ENCODE results near the gene GNG12.

GNG12 gene

DNA sequence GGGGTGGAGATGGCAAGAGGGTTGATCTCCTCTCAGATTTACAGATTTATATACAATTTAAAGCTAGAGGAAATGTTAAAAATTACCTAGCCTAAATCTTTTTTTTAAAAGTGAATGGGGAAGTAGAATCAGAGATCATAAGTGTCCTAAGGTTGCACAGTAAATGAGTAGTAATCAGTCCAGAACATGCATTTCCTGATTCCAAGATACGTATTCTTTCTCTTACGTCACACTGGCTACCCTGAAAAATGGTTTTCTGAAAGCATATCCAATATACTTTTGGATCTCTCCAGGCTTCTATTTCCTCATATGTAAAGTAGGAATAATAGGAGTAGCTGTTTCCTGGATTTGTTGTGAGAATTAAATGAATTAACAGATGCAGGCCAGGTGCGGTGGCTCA, 136.6 kb downstream of the GNG12 start:
- DNase-seq, result no peak

DNA sequence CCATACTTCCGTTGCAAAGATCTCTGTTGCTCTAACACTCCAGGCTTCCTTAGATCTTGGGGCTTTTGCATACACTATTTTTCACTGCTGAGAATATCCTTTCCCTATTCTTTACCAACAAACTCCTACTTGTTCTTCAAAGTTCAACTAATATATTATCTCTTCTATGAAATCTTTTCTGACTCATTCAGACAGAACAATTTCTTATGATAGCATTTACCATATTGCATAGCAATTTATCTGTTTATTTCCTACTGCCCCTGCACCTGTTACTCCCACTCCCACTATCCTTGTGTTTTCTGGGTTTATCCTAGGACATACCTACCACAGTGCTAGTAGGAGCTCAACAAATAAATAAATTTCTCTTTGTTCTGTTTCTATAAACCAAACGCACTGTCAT, 137.3 kb downstream of the GNG12 start:
- DNase-seq, result no peak

DNA sequence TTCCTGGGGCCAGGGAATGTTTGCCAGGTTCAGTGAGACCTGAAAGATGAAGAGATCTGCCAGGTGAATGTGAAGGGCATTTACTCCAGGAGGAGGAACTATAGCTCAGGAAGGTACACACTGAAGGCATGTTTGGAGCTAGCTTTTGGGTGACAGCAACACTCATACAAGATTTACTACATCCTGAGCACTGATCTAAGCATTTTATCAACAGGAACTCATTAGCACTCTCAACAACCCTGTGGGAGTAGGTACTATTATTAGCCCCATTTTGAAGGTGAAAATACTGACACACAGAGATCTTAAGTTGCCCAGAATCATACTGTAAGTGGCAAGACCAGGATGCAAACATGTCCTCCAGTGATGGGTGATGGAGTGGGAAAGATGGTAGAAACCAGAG, 141.6 kb downstream of the GNG12 start:
- DNase-seq, result no peak

DNA sequence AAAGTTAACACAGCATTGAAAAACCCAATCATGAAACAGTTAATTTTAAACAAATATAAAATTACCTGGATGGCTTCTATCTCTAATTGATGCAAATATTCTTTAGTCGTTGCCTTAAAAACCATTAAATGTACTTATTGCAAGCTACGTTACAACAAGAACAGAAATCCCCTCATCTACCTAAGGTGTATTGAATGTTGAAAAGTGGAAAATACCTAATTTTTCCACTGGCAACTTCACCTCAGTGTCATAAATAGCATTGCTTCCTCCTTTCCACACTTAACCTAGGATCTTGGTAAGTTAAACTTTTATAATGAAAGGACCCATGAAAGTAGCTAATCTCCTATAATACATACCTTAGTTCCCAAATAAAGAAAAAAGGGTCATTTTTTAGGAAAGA, 142.9 kb downstream of the GNG12 start:
- DNase-seq, result no peak

DNA sequence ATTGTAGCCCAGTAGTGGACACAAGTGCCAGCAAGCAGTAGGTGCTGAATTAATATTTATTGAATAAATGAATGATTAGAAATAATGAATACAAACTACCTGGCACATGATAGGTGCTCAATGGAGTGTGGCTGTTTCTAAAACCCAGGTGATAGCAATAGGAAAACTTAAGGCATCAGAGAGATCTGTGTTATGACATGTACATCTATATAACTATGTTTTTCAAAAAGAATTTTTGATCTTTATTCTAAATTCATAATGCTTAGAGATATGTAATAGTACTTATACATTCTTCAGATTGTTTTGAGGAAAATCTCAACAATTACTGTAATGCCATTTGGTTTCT, 143.3 kb downstream of the GNG12 start:
- no peak for DNase-seq

DNA sequence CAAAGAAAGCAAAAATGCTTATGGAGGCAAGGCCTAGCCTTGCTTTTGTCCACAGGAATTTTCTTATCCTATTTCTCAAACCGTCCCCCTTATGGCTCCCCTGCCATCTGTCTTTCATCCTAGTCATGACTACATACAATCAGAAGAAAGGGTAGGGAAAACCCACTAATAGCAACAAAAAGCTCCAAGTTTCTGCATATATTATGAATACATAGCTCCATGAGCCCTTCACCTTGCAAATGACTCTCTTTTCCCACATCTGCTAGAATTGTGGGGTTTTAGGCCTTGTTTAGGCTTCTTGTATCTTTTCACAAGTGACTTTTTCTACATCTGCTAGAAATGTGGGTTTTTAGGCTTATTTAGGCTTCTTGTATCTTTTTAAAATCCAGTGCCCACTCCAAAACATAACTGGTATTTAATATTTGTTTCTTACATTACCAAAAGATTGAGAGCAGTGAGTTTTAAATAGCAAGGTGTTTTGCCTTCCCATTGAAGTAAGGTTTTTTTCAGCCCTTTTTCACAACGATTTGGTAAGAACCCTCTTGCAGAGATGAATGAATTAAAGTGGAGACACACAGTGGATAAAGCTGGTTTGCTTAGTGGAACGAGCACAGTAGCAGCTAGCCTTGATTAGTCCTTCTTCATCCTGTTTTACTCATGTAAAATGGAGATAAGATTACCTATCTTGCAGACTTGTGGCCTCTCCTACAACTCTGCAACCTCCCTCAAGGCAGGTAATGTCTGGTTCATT, 143.8 kb downstream of the GNG12 start:
- no peak for DNase-seq

DNA sequence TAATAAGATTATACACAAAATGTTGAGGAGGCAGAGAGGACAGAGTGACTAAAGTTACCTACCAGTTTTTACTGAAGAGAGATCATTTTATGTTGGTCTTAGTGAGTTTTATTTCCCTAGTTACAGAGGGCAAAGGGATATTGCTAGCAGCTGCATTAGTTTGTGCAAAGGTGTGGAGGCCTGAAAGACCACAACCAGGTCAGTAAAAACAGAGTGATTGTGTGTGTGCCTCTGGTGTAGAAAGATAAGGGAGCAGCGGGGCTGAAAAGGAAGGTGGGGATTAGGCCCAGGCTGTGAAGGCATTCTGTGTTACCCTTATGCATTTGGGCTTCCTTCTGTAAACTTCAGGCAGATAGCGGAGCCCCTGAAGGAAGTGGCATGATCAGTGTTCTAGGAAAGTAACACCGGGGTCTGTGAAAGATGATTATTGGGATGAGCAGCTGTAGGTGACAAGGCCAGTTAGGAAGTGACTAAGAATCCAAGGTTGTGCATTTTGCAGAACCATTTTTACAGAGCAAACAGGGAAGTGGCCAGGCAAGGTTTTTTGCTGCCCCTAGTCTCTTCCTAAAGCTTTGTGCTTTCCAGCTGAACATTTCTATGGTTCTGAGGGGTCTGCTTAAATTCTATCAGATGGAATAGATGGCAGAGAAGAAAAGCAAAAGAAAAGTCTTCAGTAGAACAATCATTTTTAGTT, 144.6 kb downstream of the GNG12 start:
- DNase-seq, result no peak

DNA sequence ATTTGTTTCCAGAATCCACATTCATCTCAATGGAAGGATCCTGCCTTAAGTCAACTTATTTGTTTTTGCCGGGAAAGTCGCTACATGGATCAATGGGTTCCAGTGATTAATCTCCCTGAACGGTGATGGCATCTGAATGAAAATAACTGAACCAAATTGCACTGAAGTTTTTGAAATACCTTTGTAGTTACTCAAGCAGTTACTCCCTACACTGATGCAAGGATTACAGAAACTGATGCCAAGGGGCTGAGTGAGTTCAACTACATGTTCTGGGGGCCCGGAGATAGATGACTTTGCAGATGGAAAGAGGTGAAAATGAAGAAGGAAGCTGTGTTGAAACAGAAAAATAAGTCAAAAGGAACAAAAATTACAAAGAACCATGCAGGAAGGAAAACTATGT, 145.6 kb downstream of the GNG12 start:
- no peak for DNase-seq

DNA sequence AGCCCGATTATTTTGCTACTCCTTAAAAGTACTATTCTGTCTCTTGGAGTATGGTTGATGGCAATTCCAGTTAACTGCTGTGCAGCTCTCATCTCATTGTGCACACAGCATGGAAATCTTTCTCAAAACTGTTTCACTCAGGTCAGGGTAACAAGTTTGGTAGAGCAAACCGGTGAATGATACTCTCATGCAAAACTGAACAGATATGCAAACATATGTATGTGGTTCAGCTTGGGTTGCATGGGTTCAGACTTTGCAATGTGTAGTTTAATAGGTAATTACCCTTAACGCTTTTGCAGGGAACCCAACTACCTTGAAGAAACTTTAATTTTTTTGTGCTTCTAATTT, 146.1 kb downstream of the GNG12 start:
- no peak for DNase-seq

DNA sequence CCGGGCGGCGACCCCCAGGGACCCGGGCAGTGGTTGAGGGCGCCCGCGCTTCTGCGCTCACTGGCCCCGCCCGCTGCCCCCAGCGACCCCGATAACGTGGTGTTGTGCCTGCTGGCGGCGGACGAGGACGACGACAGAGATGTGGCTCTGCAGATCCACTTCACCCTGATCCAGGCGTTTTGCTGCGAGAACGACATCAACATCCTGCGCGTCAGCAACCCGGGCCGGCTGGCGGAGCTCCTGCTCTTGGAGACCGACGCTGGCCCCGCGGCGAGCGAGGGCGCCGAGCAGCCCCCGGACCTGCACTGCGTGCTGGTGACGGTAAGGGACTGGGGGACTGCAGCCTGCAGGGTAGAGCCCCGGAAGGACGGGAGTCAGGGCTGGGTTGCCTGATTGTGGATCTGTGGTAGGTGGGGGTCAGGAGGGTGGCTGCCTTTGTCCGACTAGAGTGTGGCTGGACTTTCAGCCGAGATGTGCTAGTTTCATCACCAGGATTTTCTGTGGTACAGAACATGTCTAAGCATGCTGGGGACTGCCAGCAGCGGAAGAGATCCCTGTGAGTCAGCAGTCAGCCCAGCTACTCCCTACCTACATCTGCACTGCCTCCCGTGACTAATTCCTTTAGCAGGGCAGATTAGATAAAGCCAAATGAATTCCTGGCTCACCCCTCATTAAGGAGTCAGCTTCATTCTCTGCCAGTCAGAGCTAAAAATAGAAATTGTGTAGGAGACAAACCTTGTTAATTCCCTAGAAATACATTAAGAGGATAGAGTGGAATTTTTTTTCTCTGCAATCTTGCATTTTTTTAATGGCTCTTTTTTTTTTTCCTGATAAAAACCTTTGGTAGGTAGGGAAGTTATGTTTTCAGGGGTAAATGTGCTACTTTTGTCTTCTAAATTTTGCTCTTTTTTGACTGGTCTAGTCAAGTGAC, 146.7 kb downstream of the GNG12 start:
- DNase-seq, result peak; percentile 61 to 62

DNA sequence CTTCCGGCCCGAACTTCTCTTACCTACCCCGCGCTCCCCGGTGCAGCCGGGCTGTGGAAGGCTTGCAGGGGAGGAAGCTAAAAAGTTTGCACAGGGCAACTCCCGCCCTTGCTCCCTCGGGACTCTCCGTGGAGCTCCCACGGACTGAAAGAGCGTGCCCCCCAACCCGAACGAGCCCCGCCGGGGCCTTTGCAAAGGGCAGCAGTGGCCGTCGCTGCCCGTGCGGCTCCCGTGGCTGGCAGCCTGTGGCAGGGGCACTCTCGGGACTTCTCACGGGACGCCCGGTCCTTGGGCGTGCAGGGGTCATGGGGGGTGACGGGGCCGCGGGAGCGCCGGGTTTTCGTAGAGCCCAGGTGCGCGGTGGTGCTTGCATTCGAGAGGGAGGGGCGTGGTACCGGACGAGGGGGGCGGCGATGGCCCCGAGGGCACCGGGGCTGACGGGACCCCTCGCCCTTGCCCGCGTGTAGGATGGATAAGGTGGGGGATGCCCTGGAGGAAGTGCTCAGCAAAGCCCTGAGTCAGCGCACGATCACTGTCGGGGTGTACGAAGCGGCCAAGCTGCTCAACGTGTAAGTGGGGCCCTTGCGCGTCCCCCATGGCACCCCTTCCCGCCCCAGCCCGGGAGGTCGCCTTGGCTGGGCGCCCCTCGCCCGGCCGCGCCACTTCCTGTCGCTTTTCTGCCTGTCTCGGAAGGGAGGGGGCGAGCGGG, 147.6 kb downstream of the GNG12 start:
- peak; percentile 55 to 64 for DNase-seq

DNA sequence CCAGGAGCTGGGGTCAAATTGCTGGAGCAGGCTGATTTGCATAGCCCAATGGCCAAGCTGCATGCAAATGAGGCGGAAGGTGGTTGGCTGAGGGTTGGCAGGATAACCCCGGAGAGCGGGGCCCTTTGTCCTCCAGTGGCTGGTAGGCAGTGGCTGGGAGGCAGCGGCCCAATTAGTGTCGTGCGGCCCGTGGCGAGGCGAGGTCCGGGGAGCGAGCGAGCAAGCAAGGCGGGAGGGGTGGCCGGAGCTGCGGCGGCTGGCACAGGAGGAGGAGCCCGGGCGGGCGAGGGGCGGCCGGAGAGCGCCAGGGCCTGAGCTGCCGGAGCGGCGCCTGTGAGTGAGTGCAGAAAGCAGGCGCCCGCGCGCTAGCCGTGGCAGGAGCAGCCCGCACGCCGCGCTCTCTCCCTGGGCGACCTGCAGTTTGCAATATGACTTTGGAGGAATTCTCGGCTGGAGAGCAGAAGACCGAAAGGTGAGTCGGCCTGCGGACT, 148.2 kb downstream of the GNG12 start, which contains the start of gene GADD45A:
Gene GADD45A, plus strand, starts transcription at position 135 of the 491 bp plus-strand sequence. Its CDS starts 294 bp downstream, at position 429.
- DNase-seq, result peak; percentile 91 to 92

DNA sequence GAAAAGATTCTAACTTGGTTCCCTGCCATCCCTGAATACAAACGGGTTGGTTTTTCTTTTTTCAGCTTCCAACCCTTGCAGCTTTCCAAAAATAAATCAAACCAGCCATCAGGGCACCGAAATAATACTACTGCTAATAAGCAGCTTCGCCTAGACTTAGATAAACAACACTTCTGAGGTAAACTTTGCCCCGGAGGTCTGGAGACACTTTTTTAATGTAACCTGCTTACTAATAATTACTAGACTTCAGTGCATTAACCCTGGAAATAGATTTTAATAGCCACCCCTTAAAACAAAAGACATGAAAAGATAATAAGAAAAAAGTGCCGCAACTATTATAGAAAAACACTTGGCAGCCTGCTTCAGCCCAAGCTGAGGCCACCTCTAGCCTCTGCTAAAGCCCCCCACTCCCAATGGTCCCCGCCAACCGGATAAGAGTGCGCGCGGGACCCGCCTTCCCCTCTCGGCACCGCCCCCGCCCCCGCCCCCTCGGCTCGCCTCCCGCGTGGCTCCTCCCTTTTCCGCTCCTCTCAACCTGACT, 148.7 kb downstream of the GNG12 start:
- DNase-seq, result no peak

DNA sequence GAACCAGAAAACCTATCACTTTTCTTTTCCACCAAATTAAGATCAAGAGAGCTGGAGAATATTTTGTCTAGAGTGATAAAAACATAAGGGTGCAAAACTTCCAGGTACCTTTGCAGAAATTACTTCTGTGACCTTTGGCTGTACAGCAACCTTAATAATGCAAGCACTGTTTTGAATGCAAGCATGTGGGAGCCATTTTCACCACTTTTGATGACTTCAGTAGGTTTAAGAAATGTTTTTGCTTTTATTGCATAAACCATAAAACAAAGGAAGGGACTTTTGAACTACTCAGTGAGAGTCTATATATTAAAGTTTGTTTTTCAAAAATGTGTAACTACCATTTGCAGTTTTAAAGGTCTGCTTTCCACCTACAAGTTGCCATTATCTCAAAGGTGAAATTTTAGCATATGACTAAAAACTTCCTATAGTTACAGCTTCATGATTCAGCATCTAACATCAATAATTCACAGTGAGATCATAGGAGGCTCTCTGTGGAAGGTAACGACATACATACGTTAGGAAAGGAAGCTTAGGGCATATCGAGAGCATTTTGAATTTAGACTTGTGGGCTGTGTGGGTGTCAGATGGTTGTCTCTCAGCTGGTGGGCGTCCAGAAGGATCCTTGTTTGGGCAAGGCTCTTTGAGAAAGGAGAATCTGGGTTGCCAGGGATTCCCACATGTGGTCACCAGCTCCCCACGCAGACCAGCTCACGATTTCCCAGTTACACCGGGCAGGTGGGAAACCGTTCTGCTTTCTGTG, 149.3 kb downstream of the GNG12 start:
- peak; percentile 53 to 65 for DNase-seq

DNA sequence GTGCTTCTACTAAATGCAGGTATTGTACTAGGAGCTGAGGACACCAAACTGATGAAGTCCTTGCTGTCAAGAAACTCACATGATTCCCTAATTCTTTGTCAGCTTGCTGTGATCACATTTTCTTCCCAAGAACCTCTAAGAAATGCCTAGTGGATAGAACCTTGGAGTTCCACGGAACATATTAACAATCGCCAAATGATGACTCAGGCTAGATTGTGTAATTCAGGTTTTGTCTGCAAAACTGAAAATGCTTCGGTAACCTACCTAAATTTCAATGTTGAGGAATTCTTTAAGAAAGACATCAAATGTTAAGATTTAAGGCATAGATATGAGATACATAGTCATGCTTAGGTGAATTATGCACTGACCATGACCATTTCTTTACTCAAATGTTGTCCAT, 150.0 kb downstream of the GNG12 start:
- no peak for DNase-seq

DNA sequence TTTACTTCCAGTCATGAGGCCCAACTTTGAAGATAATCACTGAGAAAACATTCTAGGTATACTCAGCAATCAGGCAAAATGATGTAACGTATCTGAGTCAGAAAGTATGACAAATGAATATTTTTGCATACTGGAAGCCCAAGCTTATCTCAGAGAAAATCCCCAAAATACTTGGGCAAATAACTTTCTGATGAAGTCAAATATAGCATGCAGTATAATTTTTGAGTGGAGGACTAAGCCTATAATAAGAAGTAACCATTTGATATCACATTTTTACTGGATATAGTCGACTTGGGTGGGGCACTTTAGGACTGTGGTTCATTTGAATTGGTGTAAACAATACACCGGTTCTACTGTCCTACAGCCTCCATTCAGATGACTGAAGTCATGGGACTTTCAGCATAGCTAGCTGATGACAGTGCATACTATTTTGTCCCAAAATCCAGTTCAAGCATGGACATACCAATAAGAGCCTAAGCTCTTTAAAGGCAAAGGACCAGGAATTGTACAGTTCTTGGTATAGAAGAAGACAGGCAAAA, 150.5 kb downstream of the GNG12 start:
- no peak for DNase-seq

DNA sequence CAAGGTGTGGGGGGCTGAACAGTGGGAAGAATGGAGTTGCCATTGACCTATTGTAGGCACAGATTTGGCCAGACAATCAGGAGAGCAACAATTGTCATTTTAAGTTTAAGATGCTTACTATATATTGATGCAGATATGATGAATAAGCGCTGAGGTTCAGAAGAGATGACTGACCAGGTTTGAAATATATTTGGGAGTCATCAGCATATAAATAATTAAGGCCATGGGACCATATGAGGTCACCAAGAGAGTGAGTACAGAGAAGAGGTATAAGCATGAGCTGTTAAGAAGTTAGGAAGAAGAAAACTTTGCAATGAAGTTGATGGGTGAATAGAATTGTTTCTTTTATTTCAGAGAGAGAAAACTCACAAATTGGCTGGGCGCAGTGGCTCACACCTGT, 152.8 kb downstream of the GNG12 start:
- DNase-seq, result no peak

DNA sequence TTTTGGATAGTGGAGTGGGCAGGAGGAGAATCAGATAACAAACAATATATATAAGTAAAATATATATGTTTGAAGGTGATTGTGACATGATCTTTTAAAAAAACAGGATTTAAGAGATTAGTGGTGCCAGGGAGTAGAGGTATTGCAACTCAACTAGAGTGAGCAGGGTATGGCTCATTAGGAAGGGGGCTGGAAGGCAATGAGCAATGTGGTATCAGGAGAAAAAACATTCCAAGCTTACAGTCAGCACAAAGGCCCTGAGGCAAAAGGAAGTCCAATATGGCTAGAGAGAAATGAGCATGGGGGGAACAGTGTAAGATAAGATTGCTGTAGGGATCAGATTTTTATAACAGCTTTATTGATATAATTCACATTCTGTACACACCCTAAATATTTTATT, 153.6 kb downstream of the GNG12 start:
- DNase-seq, result no peak

DNA sequence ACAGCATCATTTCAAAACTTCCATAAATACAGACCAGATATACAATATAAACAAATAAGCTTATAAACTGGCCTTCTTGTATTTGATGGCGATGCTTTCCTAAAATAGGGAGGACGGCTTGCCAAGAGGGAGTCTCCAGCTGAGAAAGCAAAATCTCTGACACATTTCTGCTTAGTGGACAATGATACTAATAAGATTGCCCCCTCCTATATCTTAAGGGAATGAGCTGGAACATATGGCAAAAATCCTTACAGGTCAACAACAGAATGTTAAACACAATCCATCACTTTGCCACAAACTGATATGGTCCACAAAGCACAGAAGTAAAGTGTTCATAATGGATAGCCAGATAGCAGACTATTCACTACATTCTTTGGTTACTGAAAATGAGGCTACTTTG, 155.3 kb downstream of the GNG12 start:
- DNase-seq, result no peak

DNA sequence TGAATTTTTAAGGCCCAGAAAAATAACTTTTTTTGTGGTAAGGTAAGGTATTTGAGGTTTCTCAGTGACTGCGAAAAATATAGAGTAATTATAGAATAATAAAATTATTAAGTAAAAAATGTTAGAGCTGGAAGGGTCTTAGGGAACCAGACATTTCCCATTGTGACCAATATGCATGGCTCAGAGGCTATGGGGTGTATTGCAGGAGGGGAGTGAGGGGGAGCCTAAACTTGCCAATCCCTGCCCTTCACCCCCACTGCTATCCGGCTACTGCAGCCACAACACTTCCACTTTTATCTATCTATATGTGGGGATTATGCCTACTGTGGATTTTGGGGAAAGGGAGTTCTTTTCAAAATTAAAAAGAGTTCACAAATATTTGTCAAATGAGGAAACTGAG, 155.9 kb downstream of the GNG12 start:
- no peak for DNase-seq

DNA sequence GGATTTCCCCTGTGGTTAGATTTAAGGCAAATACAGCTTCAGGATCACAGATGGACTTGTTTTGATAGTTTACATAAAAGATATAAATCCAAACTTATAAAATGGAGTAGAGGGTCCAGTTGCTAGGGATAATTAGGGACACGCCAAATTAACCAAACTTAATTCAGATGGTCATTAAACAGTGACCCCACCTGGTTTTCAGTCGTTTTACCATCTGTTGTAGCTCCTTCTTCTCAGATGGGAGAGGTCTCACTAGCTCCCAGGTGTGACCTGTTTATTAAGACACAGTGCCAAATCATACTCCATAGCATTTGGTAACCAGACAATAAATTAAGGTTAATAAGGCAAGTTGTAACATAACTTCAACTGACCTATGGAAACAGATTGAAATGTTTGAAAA, 156.3 kb downstream of the GNG12 start:
- DNase-seq, result no peak
